Thyroid gland (tissue), 4 donors: ENCODE measurements around the gene IWS1. TPM values are rescaled to one million over a fixed set of nuclear protein-coding genes. Genes with fewer than 3 reads are reported as not detected.
"Not testable (repeated sequence)": the region's sequence is repeated elsewhere in the genome, so short reads cannot be mapped to it uniquely, and the experiment has no call there.

Experiments
- DNase-seq, 2 donors: peaks; one replicate each; pipeline ENCODE4 v3.0.0-alpha.2; 2019
- H3K27ac ChIP-seq, 3 donors: fragments of 200-600 bp; sonication (generic); 1 replicate in 2 of 3; 2 replicates in 1 of 3; pipeline ENCODE4 v1.5.1; 2016 to 2019; ENCODE audit warnings: mild to moderate bottlenecking in 1 of 3, moderate library complexity in 1 of 3
- H3K27me3 ChIP-seq: fragments of 200-600 bp; sonication (generic); one replicate; pipeline ENCODE4 v1.5.1; 2019
- H3K36me3 ChIP-seq, 2 donors: fragments of 200-600 bp; sonication (generic); one replicate each; pipeline ENCODE4 v1.5.1; 2016 to 2019
- H3K4me1 ChIP-seq, 2 donors: fragments of 200-600 bp; sonication (generic); one replicate each; pipeline ENCODE4 v1.5.1; 2017 to 2019
- H3K4me3 ChIP-seq, 3 donors: fragments of 200-600 bp; sonication (generic); replicated peaks in 1 of 3; 1 replicate in 2 of 3; 2 replicates in 1 of 3; pipeline ENCODE4 v1.5.1; 2016; ENCODE audit warnings: mild to moderate bottlenecking in 1 of 3
- H3K9me3 ChIP-seq: fragments of 200-600 bp; sonication (generic); one replicate; pipeline ENCODE4 v1.5.1; 2017
- POLR2A ChIP-seq, 2 donors: fragments of 450-650 bp; IDR thresholded peaks; one replicate each; pipeline ENCODE4 v1.6.1; 2017; ENCODE audit warnings: antibody characterized with exemption in 2 of 2, mild to moderate bottlenecking in 2 of 2, moderate library complexity in 1 of 2
- WGBS, 2 donors: methylation state at CpG; one replicate each; pipeline ENCODE4 v1.1.5; 2017; 5-methylcytosine and 5-hydroxymethylcytosine counted together
- intact Hi-C: fragments of 100-400 bp; cut with DNase I; formaldehyde crosslinking; loops from one replicate; pipeline ENCODE4 v1.15.1; 2023
- total RNA-seq, 4 donors: library from RNA; depleted of rRNA; stranded (reverse); fragments of >200 nt; gene quantifications; one replicate each; pipeline ENCODE4 v1.2.3, GENCODE V29; 2016
- TF ChIP-seq, protein P1 (sequence below), 6 experiments: fragments of 200-600 bp in 3 of 6; fragments of 450-650 bp in 3 of 6; sonication (generic) in 3 of 6; IDR thresholded peaks; one replicate each; pipeline ENCODE4 v1.5.1; 2016 to 2019; ENCODE audit warnings: antibody characterized with exemption in 6 of 6, mild to moderate bottlenecking in 2 of 6, inconsistent platforms in 1 of 6, moderate library complexity in 1 of 6

Gene IWS1
- total RNA-seq, 4 donors from 2014 or later: 33.8 to 70.4 (median 42.1) TPM

DNA sequence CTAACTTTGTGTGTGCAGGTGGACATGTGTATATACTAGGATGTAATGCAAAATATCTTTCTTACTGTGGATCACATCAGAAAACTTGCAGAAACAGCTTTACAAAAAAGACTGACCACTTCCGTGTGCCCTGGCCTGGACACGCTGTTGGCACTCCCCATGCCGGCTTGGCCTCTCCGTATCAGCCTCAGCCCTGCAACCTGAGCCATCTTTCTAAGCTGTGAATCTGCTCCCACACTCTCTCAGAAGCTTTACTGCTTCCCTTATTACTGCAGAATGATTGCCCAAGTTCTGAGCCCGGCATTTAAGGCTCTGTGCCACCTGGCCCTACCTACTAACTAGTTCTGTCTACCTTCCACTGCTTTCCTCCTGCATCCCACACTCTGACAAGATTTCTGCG, 47.0 kb upstream of the IWS1 start:
- H3K27me3 ChIP-seq: no peaks in the 10 kb centered on the region
- TF ChIP-seq, protein P1, sequence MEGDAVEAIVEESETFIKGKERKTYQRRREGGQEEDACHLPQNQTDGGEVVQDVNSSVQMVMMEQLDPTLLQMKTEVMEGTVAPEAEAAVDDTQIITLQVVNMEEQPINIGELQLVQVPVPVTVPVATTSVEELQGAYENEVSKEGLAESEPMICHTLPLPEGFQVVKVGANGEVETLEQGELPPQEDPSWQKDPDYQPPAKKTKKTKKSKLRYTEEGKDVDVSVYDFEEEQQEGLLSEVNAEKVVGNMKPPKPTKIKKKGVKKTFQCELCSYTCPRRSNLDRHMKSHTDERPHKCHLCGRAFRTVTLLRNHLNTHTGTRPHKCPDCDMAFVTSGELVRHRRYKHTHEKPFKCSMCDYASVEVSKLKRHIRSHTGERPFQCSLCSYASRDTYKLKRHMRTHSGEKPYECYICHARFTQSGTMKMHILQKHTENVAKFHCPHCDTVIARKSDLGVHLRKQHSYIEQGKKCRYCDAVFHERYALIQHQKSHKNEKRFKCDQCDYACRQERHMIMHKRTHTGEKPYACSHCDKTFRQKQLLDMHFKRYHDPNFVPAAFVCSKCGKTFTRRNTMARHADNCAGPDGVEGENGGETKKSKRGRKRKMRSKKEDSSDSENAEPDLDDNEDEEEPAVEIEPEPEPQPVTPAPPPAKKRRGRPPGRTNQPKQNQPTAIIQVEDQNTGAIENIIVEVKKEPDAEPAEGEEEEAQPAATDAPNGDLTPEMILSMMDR (IDR thresholded peaks at IDR 0.05): no peak
- TF ChIP-seq POLR2A (IDR thresholded peaks at IDR 0.05): no peak
- H3K9me3 ChIP-seq: no peaks in the 10 kb centered on the region
- H3K36me3 ChIP-seq: no peaks in the 10 kb centered on the region
- no peaks in the 10 kb centered on the region for H3K4me1 ChIP-seq
- 89 to 95% methylated on average over 6 of the region's 6 CpGs for WGBS, 2 donors
- no peak overlapping the region for H3K27ac ChIP-seq
- no peak for DNase-seq
- intact Hi-C loops: no loop called here
- no peak overlapping the region for H3K4me3 ChIP-seq

DNA sequence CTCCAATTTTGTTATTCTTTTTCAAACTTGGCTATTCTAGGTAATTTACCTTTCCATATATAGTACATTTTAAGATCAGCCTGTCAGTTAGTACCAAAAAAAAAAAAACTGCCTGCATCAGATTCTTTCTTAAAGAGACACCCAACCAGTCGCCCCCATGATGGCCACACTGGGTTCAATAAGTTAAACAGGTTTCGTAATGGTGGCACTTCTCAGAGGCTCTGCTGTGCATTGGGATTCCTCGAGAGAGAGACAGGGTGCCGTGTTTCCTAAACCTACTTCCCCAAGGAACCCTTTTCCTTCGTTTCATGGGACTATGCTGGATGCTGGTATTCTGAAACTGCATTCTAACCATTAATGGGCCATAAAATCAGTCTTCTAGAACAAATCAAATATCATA, 46.6 kb upstream of the IWS1 start:
- no peak overlapping the region for H3K4me3 ChIP-seq
- H3K4me1 ChIP-seq: no peaks in the 10 kb centered on the region
- TF ChIP-seq, protein P1 (IDR thresholded peaks at IDR 0.05): no peak
- TF ChIP-seq POLR2A (IDR thresholded peaks at IDR 0.05): no peak
- no peaks in the 10 kb centered on the region for H3K27me3 ChIP-seq
- WGBS, 2 donors: 86 to 90% methylated on average over 5 of the region's 5 CpGs
- H3K9me3 ChIP-seq: no peaks in the 10 kb centered on the region
- no peak overlapping the region for H3K27ac ChIP-seq
- intact Hi-C loops: no loop called here
- no peak for DNase-seq
- no peaks in the 10 kb centered on the region for H3K36me3 ChIP-seq

DNA sequence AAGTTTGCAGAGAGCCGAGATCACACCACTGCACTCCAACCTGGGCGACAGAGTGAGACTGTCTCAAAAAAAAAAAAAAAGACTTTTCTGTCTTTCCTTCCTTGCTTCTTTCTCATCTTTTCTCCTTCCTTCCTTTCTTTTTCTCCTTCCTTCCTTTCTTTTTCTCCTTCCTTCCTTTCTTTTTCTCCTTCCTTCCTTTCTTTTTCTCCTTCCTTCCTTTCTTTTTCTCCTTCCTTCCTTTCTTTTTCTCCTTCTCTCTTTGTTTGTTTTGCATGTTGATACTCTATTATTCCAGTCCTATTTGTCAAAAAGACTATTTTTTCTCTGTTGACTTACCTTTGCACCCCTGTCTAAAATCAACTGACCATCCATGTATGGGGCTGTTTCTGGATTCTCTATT, 46.1 kb upstream of the IWS1 start:
- H3K4me1 ChIP-seq, DNase-seq, H3K4me3 ChIP-seq, H3K9me3 ChIP-seq, H3K36me3 ChIP-seq, H3K27ac ChIP-seq, intact Hi-C loops, H3K27me3 ChIP-seq: not testable (repeated sequence)
- 73 to 80% methylated on average over 2 of the region's 2 CpGs for WGBS, 2 donors

DNA sequence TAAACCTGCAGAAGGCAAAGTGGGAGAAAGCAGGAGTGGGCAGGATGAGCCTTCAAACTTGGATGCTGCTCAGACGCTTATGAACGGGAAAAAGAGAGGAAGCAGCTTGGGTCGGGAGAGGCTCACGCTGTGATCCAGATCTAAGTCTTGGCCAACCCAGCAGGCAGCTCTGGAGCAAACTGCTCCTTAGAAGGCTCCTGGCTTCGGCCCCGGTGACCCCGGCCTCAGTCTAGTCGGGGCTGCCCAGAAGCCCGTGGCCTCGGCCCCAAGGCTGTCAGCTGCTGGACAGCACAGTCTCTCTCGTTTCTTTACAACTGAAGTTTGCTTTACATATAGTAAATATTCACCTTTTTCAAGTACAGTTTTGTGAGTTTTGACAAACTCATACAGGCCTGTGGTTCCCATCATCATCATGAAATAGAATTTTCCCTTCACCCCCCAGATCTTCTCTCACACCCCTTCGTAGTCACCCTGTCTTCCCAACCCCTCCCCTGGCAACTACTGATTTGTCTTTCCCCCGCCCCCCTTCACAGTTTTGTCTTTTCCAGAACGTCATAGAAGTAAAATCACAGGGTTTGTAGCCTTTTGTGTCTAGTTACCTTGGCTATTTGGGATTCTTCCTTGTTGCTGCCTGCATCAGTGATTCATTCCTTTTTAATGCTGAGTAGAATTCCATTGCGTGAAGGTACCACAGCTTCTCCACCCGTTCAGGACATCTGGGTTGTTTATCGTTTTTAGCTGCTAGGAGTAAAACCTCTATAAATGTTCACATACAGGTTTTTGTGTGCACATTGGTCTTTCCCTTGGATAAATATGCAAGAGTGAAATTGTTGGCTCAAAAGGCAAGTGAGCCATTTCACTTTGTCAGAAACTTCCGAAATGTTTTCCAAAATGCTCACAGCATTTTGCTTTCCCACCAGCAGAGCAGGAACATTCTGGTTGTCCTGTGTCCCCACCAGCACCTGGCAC, 44.3 kb upstream of the IWS1 start:
- no peaks in the 10 kb centered on the region for H3K36me3 ChIP-seq
- no peaks in the 10 kb centered on the region for H3K4me1 ChIP-seq
- WGBS, 2 donors: 57 to 66% methylated on average over 18 of the region's 18 CpGs
- H3K4me3 ChIP-seq: no peak overlapping the region
- intact Hi-C loops: no loop called here
- H3K9me3 ChIP-seq: no peaks in the 10 kb centered on the region
- no peaks in the 10 kb centered on the region for H3K27me3 ChIP-seq
- TF ChIP-seq, protein P1 (IDR thresholded peaks at IDR 0.05): no peak
- TF ChIP-seq POLR2A (IDR thresholded peaks at IDR 0.05): no peak
- no peak for DNase-seq
- no peak overlapping the region for H3K27ac ChIP-seq

DNA sequence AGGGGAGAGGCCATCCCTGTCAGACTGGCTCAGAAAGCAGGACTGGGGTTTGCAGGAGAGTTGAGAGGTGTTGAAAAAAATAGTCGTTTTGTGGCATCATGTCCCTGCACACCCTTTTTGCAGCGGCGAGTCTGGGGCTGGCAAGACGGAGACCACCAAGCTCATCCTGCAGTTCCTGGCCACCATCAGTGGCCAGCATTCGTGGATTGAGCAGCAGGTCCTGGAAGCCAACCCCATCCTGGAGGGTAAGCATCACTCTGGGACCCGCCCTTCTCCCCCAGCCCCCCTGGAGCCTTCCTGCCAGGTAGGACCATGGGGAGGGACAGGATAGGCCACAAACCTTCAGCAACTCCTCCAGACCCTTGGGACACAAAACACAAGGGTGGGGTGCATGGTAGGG, 43.4 kb upstream of the IWS1 start:
- H3K4me1 ChIP-seq: no peaks in the 10 kb centered on the region
- no peak overlapping the region for H3K4me3 ChIP-seq
- no peak overlapping the region for H3K27ac ChIP-seq
- H3K9me3 ChIP-seq: no peaks in the 10 kb centered on the region
- 80% methylated on average over 5 to 6 of the region's 6 CpGs for WGBS, 2 donors
- H3K36me3 ChIP-seq: no peaks in the 10 kb centered on the region
- TF ChIP-seq, protein P1 (IDR thresholded peaks at IDR 0.05): no peak
- no peak for TF ChIP-seq POLR2A (IDR thresholded peaks at IDR 0.05)
- intact Hi-C loops: no loop called here
- H3K27me3 ChIP-seq: no peaks in the 10 kb centered on the region
- no peak for DNase-seq
